Duodenal mucosa (tissue), 2 donors: ENCODE results near the gene GRHL1.

Source experiments
- H3K27ac ChIP-seq: one replicate; pipeline ENCODE4 v1.7.0; 2013; ENCODE audit warnings: low read depth, low read length
- H3K27me3 ChIP-seq, 2 donors: one replicate each; pipeline ENCODE4 v1.7.0; 2013; ENCODE audit warnings: low read length in 2 of 2, control low read depth in 1 of 2; ENCODE audit not compliant: insufficient read depth in 2 of 2, control insufficient read depth in 1 of 2
- H3K36me3 ChIP-seq, 2 donors: one replicate each; pipeline ENCODE4 v1.7.0; 2013; ENCODE audit warnings: low read length in 2 of 2, control low read depth in 1 of 2; ENCODE audit not compliant: insufficient read depth in 2 of 2, control insufficient read depth in 1 of 2
- H3K4me1 ChIP-seq, 2 donors: one replicate each; pipeline ENCODE4 v1.7.0; 2013; ENCODE audit warnings: low read length in 2 of 2, control low read depth in 1 of 2; ENCODE audit not compliant: insufficient read depth in 2 of 2, control insufficient read depth in 1 of 2
- H3K4me3 ChIP-seq, 2 donors: one replicate each; pipeline ENCODE4 v1.7.0; 2013; ENCODE audit warnings: low read length in 2 of 2, low read depth in 1 of 2
- H3K9ac ChIP-seq, 2 donors: one replicate each; pipeline ENCODE4 v1.7.0; 2013; ENCODE audit warnings: low read length in 2 of 2, low read depth in 1 of 2
- H3K9me3 ChIP-seq, 2 donors: one replicate each; pipeline ENCODE4 v1.7.0; 2013; ENCODE audit warnings: low read length in 2 of 2, control low read depth in 1 of 2; ENCODE audit not compliant: control insufficient read depth in 1 of 2

Gene GRHL1

DNA sequence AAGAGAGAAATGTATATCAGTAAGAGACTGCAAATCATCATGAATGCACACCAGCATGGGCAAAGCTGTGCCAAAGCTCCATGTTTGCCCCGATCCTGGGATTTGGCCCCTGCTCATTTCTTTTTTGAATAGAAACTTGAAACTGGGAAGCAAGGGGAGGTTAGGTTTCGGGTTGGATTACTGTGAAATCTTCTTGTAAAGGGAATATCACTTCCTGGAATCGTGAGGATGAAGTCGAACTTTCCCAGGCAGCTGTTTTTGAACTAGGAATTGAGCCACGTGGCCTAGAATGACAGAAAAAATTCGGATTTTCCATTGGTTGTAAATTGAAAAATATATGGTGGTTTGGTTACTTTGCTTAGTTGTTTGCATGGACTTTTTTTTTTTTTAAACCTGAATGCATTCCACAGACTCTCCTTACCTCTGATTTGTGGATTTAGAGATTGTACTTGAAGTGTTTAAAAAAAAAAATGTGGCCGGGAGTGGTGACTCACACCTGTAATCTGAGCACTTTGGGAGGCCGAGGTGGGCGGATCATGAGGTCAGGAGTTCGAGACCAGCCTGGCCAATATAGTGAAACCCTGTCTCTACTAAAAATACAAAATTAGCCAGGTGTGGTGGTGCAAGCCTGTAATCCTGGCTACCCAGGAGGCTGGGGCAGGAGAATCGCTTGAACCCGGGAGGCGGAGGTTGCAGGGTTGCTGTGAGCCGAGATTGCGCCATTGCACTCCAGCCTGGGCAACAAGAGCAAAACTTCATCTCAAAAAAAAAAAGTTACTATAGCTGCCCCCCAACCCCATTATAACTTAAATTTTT, 32.1 kb downstream of the GRHL1 start:
- Histone ChIP-seq H3K4me3 (no peak overlapping the region), H3K36me3 (no peaks in the 10 kb centered on the region), H3K4me1 (peaks cover 9 to 10% of the 10 kb centered on the region in 2 donors), H3K27ac (no peak overlapping the region), H3K9me3 (no peaks in the 10 kb centered on the region), H3K27me3 (no peaks in the 10 kb centered on the region), H3K9ac (no peak overlapping the region)

DNA sequence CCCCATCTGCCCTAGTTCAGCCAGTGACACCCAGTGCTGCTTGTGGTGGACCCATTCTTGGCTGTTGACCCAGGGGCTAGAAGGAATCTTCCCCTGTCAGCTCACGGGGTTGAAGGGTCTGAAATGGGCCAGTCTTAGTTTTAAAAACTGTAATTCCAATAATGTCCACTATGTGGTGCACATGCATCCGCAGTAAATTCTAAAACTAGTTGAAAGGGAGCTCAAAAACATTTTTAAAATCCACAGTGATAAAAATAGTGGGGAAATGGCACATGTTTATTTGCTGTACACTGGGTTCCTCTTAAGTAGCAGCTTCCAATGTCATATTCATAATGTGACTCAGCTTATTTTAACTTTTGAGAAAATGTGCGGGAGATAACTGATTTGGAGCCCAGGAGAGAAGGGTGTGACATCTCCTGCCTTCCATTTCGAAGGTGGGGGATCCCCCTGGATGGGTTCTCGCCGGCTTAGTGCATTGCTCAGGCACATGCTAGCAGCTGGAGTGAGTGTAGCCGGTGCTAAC, 32.8 kb downstream of the GRHL1 start:
- Histone ChIP-seq H3K36me3 (no peaks in the 10 kb centered on the region), H3K9ac (no peak overlapping the region), H3K27me3 (no peaks in the 10 kb centered on the region), H3K27ac (no peak overlapping the region), H3K4me1 (peaks cover 9 to 10% of the 10 kb centered on the region in 2 donors), H3K4me3 (no peak overlapping the region), H3K9me3 (no peaks in the 10 kb centered on the region)

DNA sequence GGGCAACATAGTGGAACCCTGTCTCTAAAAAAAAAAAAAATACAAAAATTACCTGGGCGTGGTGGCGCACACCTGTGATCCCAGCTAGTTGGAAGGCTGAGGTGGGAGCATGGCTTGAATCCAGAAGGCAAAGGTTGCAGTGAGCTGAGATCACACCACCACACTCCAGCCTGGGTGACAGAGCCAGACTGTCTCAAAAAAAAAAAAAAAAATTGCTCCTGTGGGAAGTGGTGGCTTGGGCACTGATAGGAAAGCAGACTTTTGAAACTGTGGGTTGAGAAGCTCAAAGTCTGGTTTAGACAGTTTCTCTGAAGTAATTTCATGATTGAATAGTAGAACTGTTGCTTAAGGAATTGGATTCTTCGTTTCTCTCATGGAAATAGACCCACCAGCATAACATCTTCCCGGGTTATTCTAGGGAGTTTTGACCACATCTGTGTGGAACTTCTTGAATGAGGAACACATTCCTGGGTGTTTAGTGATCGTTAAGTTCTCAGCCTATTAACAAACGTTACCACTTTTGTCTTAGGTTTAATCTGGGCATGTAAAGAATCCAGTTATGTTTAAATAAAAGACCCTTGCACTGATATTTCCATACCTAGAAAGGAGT, 33.5 kb downstream of the GRHL1 start:
- Histone ChIP-seq H3K9ac (no peak overlapping the region), H3K27me3 (no peaks in the 10 kb centered on the region), H3K27ac (no peak overlapping the region), H3K4me3 (no peak overlapping the region), H3K36me3 (no peaks in the 10 kb centered on the region), H3K4me1 (peaks cover 9 to 10% of the 10 kb centered on the region in 2 donors), H3K9me3 (no peaks in the 10 kb centered on the region)

DNA sequence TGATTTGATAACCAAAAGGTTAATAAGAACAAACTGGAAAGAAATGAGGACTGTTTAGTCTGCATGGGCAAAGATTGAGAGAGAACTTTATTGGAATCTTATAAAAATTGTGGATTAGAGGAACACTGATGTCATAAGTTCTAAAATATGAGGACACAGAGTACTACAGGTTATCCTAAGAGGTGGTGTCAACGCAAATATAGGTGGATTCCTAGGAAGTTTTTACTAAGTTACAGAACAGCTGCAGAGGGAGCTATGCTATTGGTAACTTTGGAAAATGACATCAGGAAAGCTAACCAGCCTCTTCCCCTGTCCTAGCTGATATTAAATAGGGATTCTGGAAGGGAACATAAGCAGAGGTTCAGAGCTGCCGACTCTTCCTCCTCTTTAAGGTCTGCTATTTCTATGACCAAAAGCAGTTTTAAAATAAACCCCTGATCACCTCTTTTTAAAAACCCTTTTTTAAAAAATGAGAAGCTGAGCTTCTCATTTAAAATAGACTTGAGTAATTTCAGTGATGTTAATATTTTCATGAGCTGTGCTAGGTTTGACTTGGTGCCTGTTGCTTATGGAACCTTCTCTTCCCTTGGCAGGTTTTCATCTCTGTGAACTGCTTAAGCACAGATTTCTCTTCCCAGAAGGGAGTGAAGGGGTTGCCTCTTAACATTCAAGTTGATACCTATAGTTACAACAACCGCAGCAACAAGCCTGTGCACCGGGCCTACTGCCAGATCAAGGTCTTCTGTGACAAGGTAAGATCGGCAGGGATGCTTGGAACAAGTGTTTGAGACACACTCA, 34.2 kb downstream of the GRHL1 start:
- H3K4me1 ChIP-seq: peaks cover 9 to 10% of the 10 kb centered on the region in 2 donors
- no peaks in the 10 kb centered on the region for H3K9me3 ChIP-seq
- H3K27me3 ChIP-seq: no peaks in the 10 kb centered on the region
- H3K4me3 ChIP-seq: no peak overlapping the region
- no peaks in the 10 kb centered on the region for H3K36me3 ChIP-seq
- no peak overlapping the region for H3K9ac ChIP-seq
- H3K27ac ChIP-seq: no peak overlapping the region

DNA sequence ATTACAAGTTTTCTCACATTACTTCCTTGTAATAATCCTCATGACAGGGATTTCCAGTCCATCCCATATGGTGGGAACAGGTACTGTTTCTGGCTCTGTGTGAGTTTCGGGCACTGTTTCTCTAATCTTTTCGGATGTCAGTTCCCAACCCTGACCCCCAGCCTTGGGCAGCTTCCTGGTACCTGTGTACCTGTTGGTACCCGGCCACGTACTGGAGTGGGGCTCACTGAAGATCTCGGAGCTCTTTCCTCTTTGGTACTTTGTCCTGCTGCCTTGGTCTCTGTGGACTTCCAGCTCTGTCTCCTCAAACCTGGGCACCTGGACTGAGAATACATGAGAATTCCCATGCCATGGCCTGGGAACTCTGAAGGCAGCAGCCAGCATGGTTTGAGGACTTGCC, 36.8 kb downstream of the GRHL1 start:
- Histone ChIP-seq H3K36me3 (no peaks in the 10 kb centered on the region), H3K27me3 (no peaks in the 10 kb centered on the region), H3K27ac (no peak overlapping the region), H3K9me3 (no peaks in the 10 kb centered on the region), H3K4me1 (peaks cover 9 to 10% of the 10 kb centered on the region in 2 donors), H3K9ac (no peak overlapping the region), H3K4me3 (no peak overlapping the region)

DNA sequence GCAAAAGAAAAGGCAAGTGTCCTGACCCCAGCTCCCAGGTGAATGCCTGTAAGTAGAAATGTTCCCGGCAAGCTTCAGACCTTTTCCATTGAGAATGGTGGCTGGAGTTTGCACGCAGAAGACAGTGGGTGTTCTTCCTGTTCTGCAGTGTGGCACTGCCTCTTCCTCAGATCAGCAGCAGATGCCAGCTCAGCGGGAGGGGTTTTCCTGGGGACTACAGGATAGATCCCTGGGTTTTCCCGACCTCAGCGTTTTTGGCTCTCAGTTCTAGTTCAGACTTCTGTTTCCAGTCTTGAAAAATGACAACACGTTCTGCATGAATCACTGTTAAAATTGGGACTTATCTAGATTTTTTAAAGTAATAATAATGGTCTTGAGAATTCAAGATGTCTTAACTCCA, 39.2 kb downstream of the GRHL1 start:
- H3K4me1 ChIP-seq: peaks cover 0 to 6% of the 10 kb centered on the region in 2 donors
- H3K9ac ChIP-seq: no peak overlapping the region
- H3K27ac ChIP-seq: no peak overlapping the region
- no peaks in the 10 kb centered on the region for H3K27me3 ChIP-seq
- H3K36me3 ChIP-seq: no peaks in the 10 kb centered on the region
- no peak overlapping the region for H3K4me3 ChIP-seq
- no peaks in the 10 kb centered on the region for H3K9me3 ChIP-seq

DNA sequence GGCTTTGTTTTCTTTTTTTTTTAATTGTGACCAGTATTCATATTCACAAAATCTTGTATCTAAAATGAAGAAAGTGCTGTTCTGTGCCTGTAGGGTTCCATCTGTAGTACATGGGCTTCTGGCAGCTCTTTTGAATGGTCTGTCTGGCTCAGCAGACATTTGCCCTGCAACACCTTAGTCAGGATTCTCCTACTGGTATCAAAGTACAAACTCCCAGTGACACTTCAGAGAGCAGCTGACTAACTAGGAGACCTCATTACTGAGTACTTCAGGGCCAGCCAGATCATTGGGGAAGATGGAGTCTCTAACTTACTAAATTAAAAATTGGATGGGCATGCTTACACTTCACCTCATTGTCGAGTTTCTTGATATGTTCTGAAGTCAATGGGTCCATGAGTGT, 39.7 kb downstream of the GRHL1 start:
- H3K36me3 ChIP-seq: no peaks in the 10 kb centered on the region
- peaks cover 0 to 4% of the 10 kb centered on the region in 2 donors for H3K4me1 ChIP-seq
- H3K27me3 ChIP-seq: no peaks in the 10 kb centered on the region
- no peak overlapping the region for H3K4me3 ChIP-seq
- H3K27ac ChIP-seq: no peak overlapping the region
- no peaks in the 10 kb centered on the region for H3K9me3 ChIP-seq
- no peak overlapping the region for H3K9ac ChIP-seq

DNA sequence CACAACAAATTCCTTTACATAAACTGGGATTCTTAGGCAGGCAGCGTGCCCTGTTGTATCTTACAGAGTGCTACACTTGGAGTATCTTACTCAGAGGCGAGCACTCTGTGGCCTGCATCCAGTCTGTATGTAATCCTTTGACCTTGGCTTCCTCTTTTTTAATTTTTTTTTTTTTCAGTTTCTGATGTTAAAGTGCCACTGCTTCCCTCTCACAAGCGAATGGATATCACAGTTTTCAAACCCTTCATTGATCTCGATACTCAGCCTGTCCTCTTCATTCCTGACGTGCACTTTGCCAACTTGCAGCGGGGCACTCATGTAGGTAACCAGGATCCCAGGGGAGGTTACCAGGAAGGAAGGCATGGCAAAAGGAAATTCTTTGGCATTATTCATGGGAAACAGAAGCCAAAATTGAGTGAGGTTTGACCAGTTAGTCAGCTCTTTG, 40.4 kb downstream of the GRHL1 start:
- Histone ChIP-seq H3K9me3 (no peaks in the 10 kb centered on the region), H3K27ac (no peak overlapping the region)

DNA sequence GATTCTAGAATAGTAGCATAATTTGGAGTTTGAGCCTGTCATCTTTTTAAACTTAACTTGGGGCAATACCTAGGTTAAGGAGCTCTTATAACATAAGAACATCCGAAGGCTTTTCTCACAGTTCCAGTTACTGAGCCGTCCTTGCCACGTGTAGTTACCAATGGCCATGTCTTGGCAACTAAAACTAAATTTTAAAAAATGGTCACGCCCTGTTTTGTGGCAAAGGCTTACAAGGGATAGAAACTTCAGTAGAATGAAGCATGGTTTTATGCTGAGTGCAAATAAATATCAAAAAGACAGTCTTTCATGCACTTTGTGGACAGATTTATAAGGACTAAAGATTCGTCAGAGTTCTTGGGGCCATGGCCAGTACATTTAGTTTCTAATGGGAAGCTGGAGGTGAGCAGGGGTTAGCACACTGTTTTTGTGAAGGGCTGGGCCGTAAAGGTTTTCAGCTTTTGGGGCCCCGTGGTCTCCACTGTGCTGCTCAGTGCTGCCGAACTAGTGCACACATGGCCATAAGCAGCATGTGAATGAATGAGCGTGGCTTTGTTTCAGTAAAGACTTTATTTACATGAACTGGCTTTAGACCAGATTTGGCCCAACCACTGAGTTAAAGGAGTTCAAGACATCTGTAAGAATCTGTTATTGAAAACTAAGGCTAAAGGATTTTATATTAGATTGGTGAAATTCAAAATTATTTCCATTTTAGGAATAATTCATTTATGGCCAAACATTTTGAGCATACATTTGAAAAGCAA, 41.1 kb downstream of the GRHL1 start:
- Histone ChIP-seq H3K27me3 (no peaks in the 10 kb centered on the region), H3K36me3 (no peaks in the 10 kb centered on the region), H3K9me3 (no peaks in the 10 kb centered on the region), H3K27ac (no peak overlapping the region), H3K4me3 (no peak overlapping the region), H3K4me1 (peaks cover 4% of the 10 kb centered on the region in 2 donors), H3K9ac (no peak overlapping the region)

More for the DNA sequence above, 40.4 kb downstream of the GRHL1 start:
- H3K36me3 ChIP-seq: no peaks in the 10 kb centered on the region
- no peaks in the 10 kb centered on the region for H3K27me3 ChIP-seq
- H3K4me1 ChIP-seq: peaks cover 0 to 4% of the 10 kb centered on the region in 2 donors
- no peak overlapping the region for H3K9ac ChIP-seq
- no peak overlapping the region for H3K4me3 ChIP-seq
